HepG2 (cell line): ENCODE measurements around the gene TOPORS. TPM values are rescaled to one million over a fixed set of nuclear protein-coding genes. Genes with fewer than 3 reads are reported as not detected.

Source experiments
- ATAC-seq: fragments of 200-7000 bp; cut with Tn5 transposase; 3 replicates; pipeline ENCODE4 v1.9.1; 2020; ENCODE audit warnings: mild to moderate bottlenecking, moderate library complexity
- BruUV-seq: library from RNA; stranded (reverse); fragments of 400-500 nt; replicated peaks from 2 replicates; lab custom pipeline; 2021; lab: Mats Ljungman, UMichigan
- CTCF ChIA-PET: fragments of 300-600 bp; formaldehyde crosslinking; extraction: SDS; loops from one replicate; lab custom pipeline; 2021; ENCODE audit warnings: low total read pairs, inconsistent platforms, low intra/inter-chr PET ratio; lab: Yijun Ruan, JAX
- POLR2A ChIA-PET: fragments of 350-600 bp; sonication (Branson Sonifier 250); formaldehyde crosslinking; loops from one replicate; lab custom pipeline; 2020; ENCODE audit warnings: antibody characterized with exemption, inconsistent platforms; lab: Yijun Ruan, JAX
- DNase-seq: peaks from one replicate; pipeline ENCODE4 v3.0.0-alpha.2; 2015; ENCODE audit warnings: low spot score
- FAIRE-seq: peaks from 3 replicates; lab custom pipeline; 2011; peaks lifted over from hg19 to GRCh38; lab: Jason Lieb, UNC
- H2AFZ ChIP-seq: one replicate; pipeline ENCODE4 v1.6.1; 2011; ENCODE audit warnings: low read length, inconsistent platforms
- H3K27ac ChIP-seq: fragments of 300-600 bp; 3 replicates; pipeline ENCODE4 v1.8.0; 2011; ENCODE audit warnings: mixed run types, mild to moderate bottlenecking, mixed read lengths, low read length, inconsistent platforms; ENCODE audit not compliant: insufficient read depth; ENCODE audit errors: extremely low read length
- H3K27me3 ChIP-seq, 2 experiments: fragments of 200-600 bp in 1 of 2; 2 replicates in 1 of 2; 3 replicates in 1 of 2; pipeline versions ENCODE4 v1.6.0 to v1.8.0; 2011; ENCODE audit warnings: low read length in 2 of 2, mild to moderate bottlenecking in 2 of 2, moderate library complexity in 2 of 2, inconsistent platforms in 1 of 2; ENCODE audit not compliant: insufficient read depth in 2 of 2, control insufficient read depth in 1 of 2
- H3K36me3 ChIP-seq, 2 experiments: fragments of 200-600 bp in 1 of 2; replicated peaks in 1 of 2; 2 replicates in 1 of 2; 3 replicates in 1 of 2; pipeline versions ENCODE4 v1.5.1 to v1.8.0; 2011; ENCODE audit warnings: low read length in 2 of 2, inconsistent platforms in 1 of 2; ENCODE audit not compliant: insufficient read depth in 2 of 2, control insufficient read depth in 1 of 2
- H3K4me1 ChIP-seq: 2 replicates; pipeline ENCODE4 v1.5.1; 2012; ENCODE audit warnings: low read length, inconsistent platforms; ENCODE audit not compliant: insufficient read depth
- H3K4me2 ChIP-seq: 2 replicates; pipeline ENCODE4 v1.6.0; 2011; ENCODE audit warnings: low read depth, low read length, inconsistent platforms
- H3K4me3 ChIP-seq, 3 experiments: fragments of 200-600 bp in 1 of 3; sonication (generic), shearing (Covaris generic) in 1 of 3; replicated peaks in 1 of 3; 2 replicates each; pipeline ENCODE4 v1.5.1; 2011 to 2016; ENCODE audit warnings: low read length in 3 of 3, inconsistent platforms in 2 of 3, low read depth in 2 of 3, mild to moderate bottlenecking in 2 of 3, control low read depth in 1 of 3, mixed read lengths in 1 of 3; ENCODE audit not compliant: insufficient read depth in 1 of 3
- H3K79me2 ChIP-seq: one replicate; pipeline ENCODE4 v1.6.1; 2011; ENCODE audit warnings: low read length, inconsistent platforms; ENCODE audit not compliant: insufficient read depth
- H3K9ac ChIP-seq: 2 replicates; pipeline ENCODE4 v1.6.0; 2011; ENCODE audit warnings: mild to moderate bottlenecking, low read depth, low read length, inconsistent platforms; ENCODE audit not compliant: insufficient read depth
- H3K9me3 ChIP-seq: 2 replicates; pipeline ENCODE4 v1.5.1; 2012; ENCODE audit warnings: mild to moderate bottlenecking, low read length
- H4K20me1 ChIP-seq: 2 replicates; pipeline ENCODE4 v1.6.0; 2011; ENCODE audit warnings: inconsistent platforms, mild to moderate bottlenecking, low read length, moderate library complexity; ENCODE audit not compliant: insufficient read depth
- CC2D1A ChIP-seq: sonication (generic); formaldehyde crosslinking; IDR thresholded peaks from 2 replicates; pipeline ENCODE4 v1.8.1; 2023; ENCODE audit warnings: mild to moderate bottlenecking, missing genetic modification reagents
- CTCF ChIP-seq: sonication (generic); formaldehyde crosslinking; IDR thresholded peaks from 2 replicates; pipeline ENCODE4 v1.5.0; 2020; ENCODE audit warnings: mild to moderate bottlenecking, missing genetic modification reagents, moderate library complexity
- GFI1 ChIP-seq: sonication (generic); formaldehyde crosslinking; IDR thresholded peaks from 2 replicates; pipeline ENCODE4 v1.5.0; 2020; ENCODE audit warnings: missing genetic modification reagents, mild to moderate bottlenecking, borderline replicate concordance
- MTF1 ChIP-seq: sonication (generic); formaldehyde crosslinking; IDR thresholded peaks from 2 replicates; pipeline ENCODE4 v1.5.0; 2020; ENCODE audit warnings: missing genetic modification reagents
- NBN ChIP-seq: fragments of 450-650 bp; conservative IDR thresholded peaks from 2 replicates; pipeline ENCODE4 v1.6.1; 2017
- RAD21 ChIP-seq: fragments of 450-650 bp; formaldehyde crosslinking; IDR thresholded peaks from 2 replicates; pipeline ENCODE4 v1.5.0; 2020; ENCODE audit warnings: mild to moderate bottlenecking
- SMC3 ChIP-seq: IDR thresholded peaks from 2 replicates; pipeline ENCODE4 v1.6.1; 2011; ENCODE audit warnings: low read length, improper control_type of control experiment
- STAG1 ChIP-seq: sonication (generic); formaldehyde crosslinking; IDR thresholded peaks from 2 replicates; pipeline ENCODE4 v1.4.0; 2020; ENCODE audit warnings: missing genetic modification reagents
- WIZ ChIP-seq: sonication (generic); formaldehyde crosslinking; IDR thresholded peaks from 2 replicates; pipeline ENCODE4 v1.5.1; 2020; ENCODE audit warnings: mild to moderate bottlenecking, missing genetic modification reagents
- ZNF281 ChIP-seq: sonication (generic); formaldehyde crosslinking; IDR thresholded peaks from 2 replicates; pipeline ENCODE4 v1.4.0; 2020; ENCODE audit warnings: missing genetic modification reagents, borderline replicate concordance
- ZNF329 ChIP-seq: sonication (generic); formaldehyde crosslinking; IDR thresholded peaks from 2 replicates; pipeline ENCODE4 v1.9.0; 2021; ENCODE audit warnings: low read depth, mild to moderate bottlenecking, missing genetic modification reagents
- WGBS: methylation state at CpG from one replicate; pipeline ENCODE4 v1.1.6; 2017; ENCODE audit warnings: low lambda C conversion rate; 5-methylcytosine and 5-hydroxymethylcytosine counted together
- in situ Hi-C: cut with HindIII; loops from 2 replicates; pipeline ENCODE4 v1.10.0; 2017; ENCODE audit warnings: low pct_unique_long_range_greater_than_20kb; ENCODE audit not compliant: extremely low pct_ligation_motif_present
- intact Hi-C: fragments of 100-400 bp; cut with micrococcal nuclease; formaldehyde crosslinking; loops from one replicate; pipeline ENCODE4 v1.10.0; 2022; ENCODE audit not compliant: unreplicated experiment
- polyA plus RNA-seq, 8 experiments: library from polyadenylated mRNA; depleted of rRNA in 3 of 8; stranded (reverse) in 7 of 8; unstranded in 1 of 8; fragments of >200 nt; fragmentation: Illumina TruSeq in 4 of 8; extraction: Trizol in 4 of 8; gene quantifications; 2 replicates each; pipeline versions ENCODE4 v1.2.1 to v1.2.3, GENCODE V29; 2011 to 2016; ENCODE audit warnings: low read depth in 4 of 8, missing spikeins in 1 of 8, mixed read lengths in 1 of 8; ENCODE audit not compliant: insufficient read depth in 1 of 8
- total RNA-seq, 5 experiments: library from RNA; depleted of rRNA; stranded (reverse); fragments of >200 nt; fragmentation: Illumina TruSeq; extraction: Trizol; gene quantifications; 2 replicates each; pipeline ENCODE4 v1.2.3, GENCODE V29; 2016; ENCODE audit warnings: low read depth in 1 of 5

TOPORS gene
- total and polyA plus RNA-seq, 2 of the 13 experiments (the other 11 are each of a cell fraction or from before 2014, with no cell fraction given) = 6.8 to 19.6 TPM

GRCh38 chr9:32580631-32581300 is 28.4 kb upstream of the TOPORS start (continued):
- TF ChIP-seq WIZ (CRISPR knock-in tag) = no peak
- TF ChIP-seq ZNF329 (CRISPR knock-in tag) = no peak

GRCh38 chr9:32579706-32580331 is 27.4 kb upstream of the TOPORS start:
- H4K20me1 ChIP-seq = no peaks in the 10 kb centered on the region
- H3K27ac ChIP-seq = no peak overlapping the region
- intact Hi-C loops (loop anchor here (1.0 kb wide), 2 partner anchors 148 to 202 kb away; no protein-coding TSS in a partner anchor), in situ Hi-C loops (loop anchor here (5.0 kb wide), 1 partner anchor 387 kb away; no protein-coding TSS in a partner anchor)
- DNase-seq (peak; percentile 38), FAIRE-seq (peak; percentile 57), ATAC-seq (peak; percentile 51)
- H3K9ac ChIP-seq = no peak overlapping the region
- ChIA-PET POLR2A (interaction anchor here (1.6 kb wide), 1 partner anchor 201 kb away, joined by 4 read pairs; no protein-coding TSS in a partner anchor), CTCF (interaction anchor here (0.7 to 4.9 kb wide), 3 partner anchors 197 to 389 kb away, joined by 3 to 115 read pairs (median 6); no protein-coding TSS in a partner anchor)
- H3K36me3 ChIP-seq = no peaks in the 10 kb centered on the region
- no peak overlapping the region for H2AFZ ChIP-seq
- H3K9me3 ChIP-seq = no peaks in the 10 kb centered on the region
- H3K4me2 ChIP-seq = 0 out of 2 replicates have a peak overlapping the region, but pooled peaks have one; percentile 45
- H3K4me1 ChIP-seq = peaks cover 18% of the 10 kb centered on the region
- WGBS = 0% methylated on average over 4 of the region's 4 CpGs
- no peak overlapping the region for H3K4me3 ChIP-seq
- H3K27me3 ChIP-seq = no peaks in the 10 kb centered on the region
- BruUV-seq = no TSS peak
- H3K79me2 ChIP-seq = no peaks in the 10 kb centered on the region
- TF ChIP-seq GFI1 (CRISPR knock-in tag) (0 out of 2 replicates have a peak, but pooled peaks have one; percentile 24), SMC3 (peak; percentile 88), STAG1 (CRISPR knock-in tag) (peak; percentile 77), RAD21 (peak; percentile 40), CTCF (CRISPR knock-in tag) (peak; percentile 78), CC2D1A (no peak), NBN (no peak), MTF1 (no peak), ZNF281 (no peak)
- TF ChIP-seq, all 625 proteins: peak for 5
